Neutrophil (primary cell): ENCODE data around the gene IL17C.
A peak's percentile ranks its signal among the peaks of the same experiment; 100 is the strongest.
"Not testable (repeated sequence)": the region's sequence is repeated elsewhere in the genome, so short reads cannot be mapped to it uniquely, and the experiment has no call there.

Source experiments
- H3K27ac ChIP-seq: fragments of 200-600 bp; sonication (generic); 2 replicates; pipeline ENCODE4 v1.5.1; 2016; ENCODE audit warnings: mild to moderate bottlenecking, moderate library complexity
- H3K27me3 ChIP-seq: fragments of 200-600 bp; sonication (generic); 2 replicates; pipeline ENCODE4 v1.6.0; 2016; ENCODE audit warnings: mild to moderate bottlenecking
- H3K36me3 ChIP-seq: fragments of 200-600 bp; sonication (generic); 2 replicates; pipeline ENCODE4 v1.5.1; 2017
- H3K4me1 ChIP-seq, 2 experiments: fragments of 200-600 bp in 1 of 2; sonication (generic) in 1 of 2; 1 replicate in 1 of 2; 2 replicates in 1 of 2; pipeline versions ENCODE4 v1.5.1 to v1.6.1; 2013 to 2016; ENCODE audit warnings: low read depth in 1 of 2, low read length in 1 of 2, mild to moderate bottlenecking in 1 of 2, moderate library complexity in 1 of 2; ENCODE audit not compliant: control insufficient read depth in 1 of 2, insufficient read depth in 1 of 2
- H3K4me3 ChIP-seq, 2 experiments: fragments of 200-600 bp in 1 of 2; sonication (generic) in 1 of 2; 1 replicate in 1 of 2; 2 replicates in 1 of 2; pipeline ENCODE4 v1.5.1; 2013 to 2016; ENCODE audit warnings: low read depth in 1 of 2, low read length in 1 of 2, mild to moderate bottlenecking in 1 of 2, moderate library complexity in 1 of 2
- H3K9me3 ChIP-seq: fragments of 200-600 bp; sonication (generic); 2 replicates; pipeline ENCODE4 v1.5.1; 2016
- TF ChIP-seq, protein P1 (sequence below): fragments of 200-600 bp; sonication (generic); IDR thresholded peaks from 2 replicates; pipeline ENCODE4 v1.5.1; 2016; ENCODE audit warnings: antibody characterized with exemption

The IL17C gene

DNA sequence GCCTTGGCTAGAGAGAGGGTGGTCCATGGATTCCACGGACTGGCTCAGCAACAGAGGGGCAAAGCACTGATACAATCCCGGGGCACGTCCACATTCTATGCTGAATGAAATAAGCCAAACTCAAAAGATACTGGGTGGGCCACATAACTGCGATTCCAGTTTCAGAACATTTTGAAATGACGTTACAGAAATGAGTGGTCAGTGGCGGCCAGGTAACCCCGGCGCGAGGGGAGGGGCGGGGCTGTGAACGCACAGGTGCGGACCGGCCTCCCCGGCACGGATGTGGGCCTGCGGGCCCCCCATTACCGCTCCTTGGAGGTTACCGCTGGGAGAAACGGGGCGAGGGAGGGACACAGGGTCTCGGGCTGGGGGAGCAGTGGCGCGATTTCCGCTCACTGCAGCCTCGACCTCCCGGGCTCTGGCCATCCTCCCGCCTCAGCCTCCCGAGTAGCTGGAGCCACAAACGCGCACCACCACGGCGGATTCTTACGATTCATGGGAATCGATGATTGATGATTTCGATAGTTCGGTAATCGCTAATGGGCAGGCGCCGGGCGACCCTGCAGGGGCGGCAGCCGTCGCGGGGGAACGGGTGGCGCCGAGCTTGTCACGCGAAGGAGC is 24.0 kb downstream of the IL17C start:
- H3K27me3 ChIP-seq, result peaks cover 18% of the 10 kb centered on the region
- H3K4me3 ChIP-seq, result peak overlapping the region; percentile 89 to 98
- TF ChIP-seq, protein P1, sequence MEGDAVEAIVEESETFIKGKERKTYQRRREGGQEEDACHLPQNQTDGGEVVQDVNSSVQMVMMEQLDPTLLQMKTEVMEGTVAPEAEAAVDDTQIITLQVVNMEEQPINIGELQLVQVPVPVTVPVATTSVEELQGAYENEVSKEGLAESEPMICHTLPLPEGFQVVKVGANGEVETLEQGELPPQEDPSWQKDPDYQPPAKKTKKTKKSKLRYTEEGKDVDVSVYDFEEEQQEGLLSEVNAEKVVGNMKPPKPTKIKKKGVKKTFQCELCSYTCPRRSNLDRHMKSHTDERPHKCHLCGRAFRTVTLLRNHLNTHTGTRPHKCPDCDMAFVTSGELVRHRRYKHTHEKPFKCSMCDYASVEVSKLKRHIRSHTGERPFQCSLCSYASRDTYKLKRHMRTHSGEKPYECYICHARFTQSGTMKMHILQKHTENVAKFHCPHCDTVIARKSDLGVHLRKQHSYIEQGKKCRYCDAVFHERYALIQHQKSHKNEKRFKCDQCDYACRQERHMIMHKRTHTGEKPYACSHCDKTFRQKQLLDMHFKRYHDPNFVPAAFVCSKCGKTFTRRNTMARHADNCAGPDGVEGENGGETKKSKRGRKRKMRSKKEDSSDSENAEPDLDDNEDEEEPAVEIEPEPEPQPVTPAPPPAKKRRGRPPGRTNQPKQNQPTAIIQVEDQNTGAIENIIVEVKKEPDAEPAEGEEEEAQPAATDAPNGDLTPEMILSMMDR, result no peak
- H3K36me3 ChIP-seq, result no peaks in the 10 kb centered on the region
- H3K4me1 ChIP-seq, result peaks cover 15 to 16% of the 10 kb centered on the region in 2 experiments
- no peaks in the 10 kb centered on the region for H3K9me3 ChIP-seq
- peak overlapping the region; percentile 75 for H3K27ac ChIP-seq

DNA sequence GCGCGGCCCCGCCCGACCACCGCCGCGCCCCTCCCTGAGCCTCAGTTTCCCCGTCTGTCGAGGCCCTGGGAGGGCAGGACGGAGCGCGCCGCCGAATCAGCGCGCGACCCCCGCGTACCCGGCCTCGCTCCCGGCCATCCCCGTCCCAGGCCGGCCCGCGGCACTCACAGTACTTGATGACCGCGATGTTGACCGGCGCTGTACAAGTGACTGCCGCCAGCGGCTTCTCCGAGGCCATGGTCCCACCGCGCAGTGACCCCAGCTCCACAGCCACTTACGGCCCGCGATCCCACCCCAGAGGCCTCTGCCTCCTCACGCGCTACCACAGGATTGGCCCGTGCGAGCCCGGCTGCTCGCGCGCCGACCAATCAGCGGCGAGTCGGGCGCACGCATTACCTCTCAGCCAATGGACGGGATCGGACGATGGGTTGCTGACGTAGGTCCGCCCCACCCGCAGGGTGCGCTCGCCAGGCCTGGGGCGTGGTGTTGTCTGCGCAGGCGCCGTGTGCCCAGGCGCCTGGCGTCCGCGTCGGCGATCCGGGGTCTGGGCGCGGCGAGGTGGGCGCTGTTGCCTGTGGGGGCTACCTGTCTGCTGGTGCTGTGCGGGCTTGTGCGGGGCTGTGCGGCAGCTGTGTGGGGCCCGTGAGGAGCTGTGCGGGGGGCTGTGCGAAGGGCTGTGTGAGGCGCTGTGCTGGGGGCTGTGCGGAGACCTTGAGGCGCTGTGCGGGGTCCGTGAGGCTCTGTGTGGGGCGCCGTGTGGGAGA is 24.7 kb downstream of the IL17C start, which contains the start of gene MVD:
Gene MVD (minus strand): TSS at position 249 of the 764 bp plus-strand sequence. CDS start 11 bp downstream, at position 238.
- H3K36me3 ChIP-seq, result no peaks in the 10 kb centered on the region
- H3K4me3 ChIP-seq, result peak within 1 kb of the TSS; percentile 89 to 98
- TF ChIP-seq, protein P1, result peak; percentile 49
- no peaks in the 10 kb centered on the region for H3K9me3 ChIP-seq
- H3K27ac ChIP-seq, result peak within 1 kb of the TSS; percentile 75
- peaks cover 18% of the 10 kb centered on the region for H3K27me3 ChIP-seq
- peaks cover 15 to 16% of the 10 kb centered on the region in 2 experiments for H3K4me1 ChIP-seq

DNA sequence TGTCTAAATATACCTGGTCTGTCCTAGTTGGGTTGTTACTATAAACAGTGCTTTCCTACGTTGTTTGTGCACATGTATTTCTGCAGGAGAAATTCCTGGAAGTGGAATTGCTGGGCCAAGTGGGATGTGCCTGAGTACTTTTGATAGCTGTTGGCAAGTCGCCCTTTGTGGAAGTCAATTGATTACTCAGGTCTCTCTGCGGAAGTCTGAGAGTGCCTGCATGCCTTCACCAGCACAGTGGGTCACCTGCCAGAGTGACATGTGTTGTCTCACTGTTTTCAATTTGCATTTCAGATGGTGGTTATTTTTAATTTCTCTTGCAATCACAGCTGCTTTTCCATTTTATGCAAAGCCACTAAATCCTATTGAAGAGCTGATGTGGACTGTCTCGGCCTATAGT is 26.8 kb downstream of the IL17C start:
- Histone ChIP-seq H3K4me1 (peaks cover 15 to 16% of the 10 kb centered on the region in 2 experiments), H3K27me3 (peaks cover 18% of the 10 kb centered on the region), H3K27ac (no peak overlapping the region), H3K9me3 (no peaks in the 10 kb centered on the region), H3K36me3 (no peaks in the 10 kb centered on the region), H3K4me3 (no peak overlapping the region)
- TF ChIP-seq, protein P1, result no peak

DNA sequence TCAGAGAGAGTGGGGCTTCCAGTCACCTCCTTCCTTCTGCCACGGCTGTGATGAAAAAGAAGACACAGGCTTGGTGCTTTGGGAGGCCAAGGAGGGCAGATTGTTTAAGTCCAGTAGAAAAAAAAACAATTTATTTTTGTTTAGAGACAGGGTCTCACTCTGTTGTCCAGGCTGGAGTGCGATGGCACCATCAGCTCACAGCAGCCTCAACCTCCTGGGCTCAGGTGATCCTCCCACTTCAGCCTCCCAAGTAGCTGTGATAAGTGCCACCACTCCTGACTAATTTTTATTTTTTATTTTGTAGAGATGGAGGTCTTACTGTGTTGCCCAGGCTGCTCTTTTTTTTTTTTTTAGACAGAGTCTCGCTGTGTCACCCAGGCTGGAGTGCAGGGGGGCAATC is 27.2 kb downstream of the IL17C start:
- Histone ChIP-seq H3K9me3 (no peaks in the 10 kb centered on the region), H3K36me3 (no peaks in the 10 kb centered on the region), H3K4me3 (no peak overlapping the region), H3K27ac (no peak overlapping the region), H3K27me3 (peaks cover 18% of the 10 kb centered on the region), H3K4me1 (peaks cover 15 to 16% of the 10 kb centered on the region in 2 experiments)
- TF ChIP-seq, protein P1, result no peak

DNA sequence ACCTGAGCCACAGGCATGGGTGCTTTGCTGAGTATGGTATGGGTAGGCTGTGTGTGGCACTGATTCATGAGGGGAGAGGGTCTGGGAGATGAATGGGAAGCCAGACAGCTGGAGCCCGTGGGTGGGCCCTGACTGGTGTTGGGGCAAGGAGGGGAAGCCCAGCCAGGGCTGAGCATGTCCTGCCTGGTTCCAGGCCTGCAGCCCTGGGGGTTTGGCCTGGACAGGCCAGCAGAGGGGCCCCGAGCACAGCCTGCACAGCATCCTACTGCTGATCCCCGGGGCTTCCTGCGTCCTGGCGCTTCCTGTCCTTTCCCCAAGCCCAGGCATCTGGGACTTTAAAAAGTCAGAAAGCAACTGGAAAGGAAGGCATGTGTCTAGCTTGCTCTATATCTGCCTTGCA is 29.1 kb downstream of the IL17C start:
- Histone ChIP-seq H3K27ac (no peak overlapping the region), H3K36me3 (no peaks in the 10 kb centered on the region)

DNA sequence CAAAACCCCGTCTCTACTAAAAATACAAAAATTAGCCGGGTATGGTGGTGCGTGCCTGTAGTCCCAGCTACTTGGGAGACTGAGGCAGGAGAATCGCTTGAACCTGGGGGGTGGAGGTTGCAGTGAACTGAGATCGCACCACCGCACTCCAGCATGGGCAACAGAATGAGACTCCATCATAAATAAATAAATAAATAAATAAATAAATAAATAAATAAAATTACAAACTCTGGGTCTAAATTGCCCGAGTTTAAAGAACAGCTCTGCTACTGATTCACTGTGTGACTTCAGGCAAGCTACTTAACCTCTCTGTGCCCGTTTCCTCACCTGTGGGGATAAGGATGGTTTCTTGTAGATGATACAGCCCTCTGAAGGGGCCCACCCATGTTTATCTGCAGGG is 31.1 kb downstream of the IL17C start:
- H3K27me3 ChIP-seq, H3K27ac ChIP-seq: not testable (repeated sequence)

More for the DNA sequence above, 29.1 kb downstream of the IL17C start:
- Histone ChIP-seq H3K27me3 (peaks cover 2% of the 10 kb centered on the region), H3K4me1 (peaks cover 9% of the 10 kb centered on the region in 2 experiments), H3K9me3 (no peaks in the 10 kb centered on the region), H3K4me3 (no peak overlapping the region)
- TF ChIP-seq, protein P1, result no peak

More for the DNA sequence above, 31.1 kb downstream of the IL17C start:
- peaks cover 14% of the 10 kb centered on the region for H3K36me3 ChIP-seq
- H3K4me1 ChIP-seq, H3K4me3 ChIP-seq, H3K9me3 ChIP-seq: not testable (repeated sequence)
